HL-60 (cell line): ENCODE results near the gene DBF4.
"Not testable (repeated sequence)": the region's sequence is repeated elsewhere in the genome, so short reads cannot be mapped to it uniquely, and the experiment has no call there.

ENCODE experiments used
- DNase-seq, 2 experiments: peaks; one replicate each; pipeline ENCODE4 v3.0.0-alpha.2; 2010 to 2020; ENCODE audit warnings: low read depth in 1 of 2, low spot score in 1 of 2
- H3K27ac ChIP-seq: fragments of 250-450 bp; sonication (Bioruptor Pico); replicated peaks from 2 replicates; pipeline ENCODE4 v1.5.1; 2020; ENCODE audit warnings: mild to moderate bottlenecking, moderate library complexity
- H3K27me3 ChIP-seq: fragments of 250-450 bp; sonication (Bioruptor Pico); 2 replicates; pipeline ENCODE4 v1.5.1; 2021; ENCODE audit warnings: mild to moderate bottlenecking, moderate library complexity; ENCODE audit not compliant: insufficient read depth, poor library complexity, severe bottlenecking
- H3K4me3 ChIP-seq: replicated peaks from 2 replicates; pipeline ENCODE4 v1.5.1; 2011; ENCODE audit warnings: mild to moderate bottlenecking, control low read depth, low read length; ENCODE audit not compliant: insufficient read depth
- GABPA ChIP-seq: IDR thresholded peaks from 2 replicates; pipeline ENCODE4 v1.6.1; 2012; ENCODE audit warnings: low read depth
- POLR2AphosphoS5 ChIP-seq: IDR thresholded peaks from 2 replicates; pipeline ENCODE4 v1.6.1; 2012; ENCODE audit warnings: low read depth
- SPI1 ChIP-seq: IDR thresholded peaks from 2 replicates; pipeline ENCODE4 v1.6.1; 2012; ENCODE audit warnings: low read depth, mild to moderate bottlenecking, borderline replicate concordance
- TF ChIP-seq, protein P1 (sequence below): IDR thresholded peaks from one replicate; pipeline ENCODE4 v1.5.1; 2011; ENCODE audit warnings: low read length, control low read depth, inconsistent platforms; ENCODE audit not compliant: insufficient read depth
- TF ChIP-seq, protein P2 (sequence below): IDR thresholded peaks from 2 replicates; pipeline ENCODE4 v1.6.1; 2012; ENCODE audit warnings: low read depth; ENCODE audit not compliant: insufficient replicate concordance

The DBF4 gene

DNA sequence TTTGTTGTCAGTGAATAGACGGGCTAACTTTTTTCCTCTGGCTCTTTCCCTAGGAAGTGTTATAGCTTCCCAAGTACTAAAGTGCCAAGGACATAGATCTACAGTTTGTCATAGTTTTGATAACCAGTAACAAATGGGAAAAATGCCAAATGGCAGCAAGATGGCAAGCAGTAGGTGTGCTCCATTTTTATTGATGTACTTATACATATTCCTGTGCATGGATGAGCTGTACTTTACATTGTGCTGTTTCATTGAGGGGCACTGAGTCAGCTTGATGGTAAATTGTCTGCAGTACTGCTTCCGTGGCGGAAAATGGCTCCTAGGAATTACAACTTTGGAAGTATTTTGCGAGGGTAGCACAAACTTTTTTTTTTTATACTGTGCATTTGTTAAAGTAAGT, 64.8 kb downstream of the DBF4 start:
- no peak overlapping the region for H3K4me3 ChIP-seq
- no peak for TF ChIP-seq GABPA
- TF ChIP-seq, protein P1, sequence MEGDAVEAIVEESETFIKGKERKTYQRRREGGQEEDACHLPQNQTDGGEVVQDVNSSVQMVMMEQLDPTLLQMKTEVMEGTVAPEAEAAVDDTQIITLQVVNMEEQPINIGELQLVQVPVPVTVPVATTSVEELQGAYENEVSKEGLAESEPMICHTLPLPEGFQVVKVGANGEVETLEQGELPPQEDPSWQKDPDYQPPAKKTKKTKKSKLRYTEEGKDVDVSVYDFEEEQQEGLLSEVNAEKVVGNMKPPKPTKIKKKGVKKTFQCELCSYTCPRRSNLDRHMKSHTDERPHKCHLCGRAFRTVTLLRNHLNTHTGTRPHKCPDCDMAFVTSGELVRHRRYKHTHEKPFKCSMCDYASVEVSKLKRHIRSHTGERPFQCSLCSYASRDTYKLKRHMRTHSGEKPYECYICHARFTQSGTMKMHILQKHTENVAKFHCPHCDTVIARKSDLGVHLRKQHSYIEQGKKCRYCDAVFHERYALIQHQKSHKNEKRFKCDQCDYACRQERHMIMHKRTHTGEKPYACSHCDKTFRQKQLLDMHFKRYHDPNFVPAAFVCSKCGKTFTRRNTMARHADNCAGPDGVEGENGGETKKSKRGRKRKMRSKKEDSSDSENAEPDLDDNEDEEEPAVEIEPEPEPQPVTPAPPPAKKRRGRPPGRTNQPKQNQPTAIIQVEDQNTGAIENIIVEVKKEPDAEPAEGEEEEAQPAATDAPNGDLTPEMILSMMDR = no peak
- no peak for TF ChIP-seq SPI1
- no peak for TF ChIP-seq POLR2AphosphoS5
- TF ChIP-seq, protein P2, sequence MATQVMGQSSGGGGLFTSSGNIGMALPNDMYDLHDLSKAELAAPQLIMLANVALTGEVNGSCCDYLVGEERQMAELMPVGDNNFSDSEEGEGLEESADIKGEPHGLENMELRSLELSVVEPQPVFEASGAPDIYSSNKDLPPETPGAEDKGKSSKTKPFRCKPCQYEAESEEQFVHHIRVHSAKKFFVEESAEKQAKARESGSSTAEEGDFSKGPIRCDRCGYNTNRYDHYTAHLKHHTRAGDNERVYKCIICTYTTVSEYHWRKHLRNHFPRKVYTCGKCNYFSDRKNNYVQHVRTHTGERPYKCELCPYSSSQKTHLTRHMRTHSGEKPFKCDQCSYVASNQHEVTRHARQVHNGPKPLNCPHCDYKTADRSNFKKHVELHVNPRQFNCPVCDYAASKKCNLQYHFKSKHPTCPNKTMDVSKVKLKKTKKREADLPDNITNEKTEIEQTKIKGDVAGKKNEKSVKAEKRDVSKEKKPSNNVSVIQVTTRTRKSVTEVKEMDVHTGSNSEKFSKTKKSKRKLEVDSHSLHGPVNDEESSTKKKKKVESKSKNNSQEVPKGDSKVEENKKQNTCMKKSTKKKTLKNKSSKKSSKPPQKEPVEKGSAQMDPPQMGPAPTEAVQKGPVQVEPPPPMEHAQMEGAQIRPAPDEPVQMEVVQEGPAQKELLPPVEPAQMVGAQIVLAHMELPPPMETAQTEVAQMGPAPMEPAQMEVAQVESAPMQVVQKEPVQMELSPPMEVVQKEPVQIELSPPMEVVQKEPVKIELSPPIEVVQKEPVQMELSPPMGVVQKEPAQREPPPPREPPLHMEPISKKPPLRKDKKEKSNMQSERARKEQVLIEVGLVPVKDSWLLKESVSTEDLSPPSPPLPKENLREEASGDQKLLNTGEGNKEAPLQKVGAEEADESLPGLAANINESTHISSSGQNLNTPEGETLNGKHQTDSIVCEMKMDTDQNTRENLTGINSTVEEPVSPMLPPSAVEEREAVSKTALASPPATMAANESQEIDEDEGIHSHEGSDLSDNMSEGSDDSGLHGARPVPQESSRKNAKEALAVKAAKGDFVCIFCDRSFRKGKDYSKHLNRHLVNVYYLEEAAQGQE = no peak
- no peak for DNase-seq
- no peak overlapping the region for H3K27ac ChIP-seq
- H3K27me3 ChIP-seq = peaks cover 3% of the 10 kb centered on the region

DNA sequence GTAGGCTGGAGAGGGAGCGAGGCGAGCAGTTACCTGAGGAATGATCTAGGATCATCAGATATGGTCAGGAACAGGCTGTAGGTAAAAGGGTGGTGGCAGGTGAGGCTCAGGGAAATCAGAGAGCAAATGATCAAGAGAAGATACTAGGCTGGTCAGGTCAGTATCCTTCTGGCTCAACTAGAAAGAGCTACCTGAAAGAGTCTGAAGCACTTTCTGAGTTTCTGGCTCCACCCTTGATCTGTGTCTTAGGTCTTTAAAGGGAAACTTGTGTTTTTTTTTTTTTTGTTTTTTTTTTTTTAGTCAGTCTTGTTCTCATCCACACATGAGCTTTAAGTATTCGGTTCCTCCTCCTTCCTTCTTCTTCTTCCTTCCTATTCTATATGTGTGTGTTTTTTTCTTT, 68.3 kb downstream of the DBF4 start:
- Histone ChIP-seq H3K27ac (no peak overlapping the region), H3K27me3 (no peaks in the 10 kb centered on the region), H3K4me3 (no peak overlapping the region)
- no peak for DNase-seq
- TF ChIP-seq GABPA (no peak), POLR2AphosphoS5 (no peak), SPI1 (no peak)
- TF ChIP-seq, protein P2 = no peak
- TF ChIP-seq, protein P1 = no peak

DNA sequence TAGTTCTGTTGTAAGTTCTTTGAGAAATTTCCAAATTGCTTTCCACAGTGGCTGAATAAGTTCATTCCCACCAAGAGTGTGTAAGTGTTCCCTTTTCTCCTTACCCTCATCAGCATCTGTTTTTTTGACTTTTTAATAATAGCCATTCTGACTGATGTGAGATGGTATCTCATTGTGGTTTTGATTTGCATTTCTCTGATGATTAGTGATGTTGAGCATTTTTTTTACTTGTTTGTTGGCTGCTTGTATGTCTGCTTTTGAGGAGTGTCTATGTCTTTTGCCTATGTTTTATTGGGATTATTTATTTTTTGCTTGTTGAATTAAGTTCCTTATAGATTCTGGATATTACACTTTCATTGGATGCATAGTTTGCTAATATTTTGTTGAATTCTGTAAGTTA, 69.6 kb downstream of the DBF4 start:
- DNase-seq, H3K4me3 ChIP-seq, H3K27ac ChIP-seq, H3K27me3 ChIP-seq: not testable (repeated sequence)

DNA sequence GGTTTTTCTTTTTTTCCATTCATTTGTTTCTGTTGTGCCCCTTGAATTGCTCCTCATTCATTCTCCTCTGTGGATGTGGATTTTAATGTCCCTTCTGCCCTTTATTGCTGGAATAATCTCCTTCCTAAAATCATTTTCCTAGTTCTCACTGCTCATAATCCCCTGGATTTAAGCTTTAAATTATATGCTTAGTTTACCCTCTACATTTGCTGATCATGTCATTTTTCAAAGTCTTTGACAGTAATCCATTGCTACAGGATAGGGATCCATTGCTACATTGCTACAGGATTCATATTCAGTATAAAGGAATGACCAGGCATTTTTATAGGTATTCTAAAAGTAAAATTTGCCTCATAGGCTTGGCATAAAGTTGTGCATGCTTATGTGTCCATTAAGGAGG, 72.1 kb downstream of the DBF4 start:
- Histone ChIP-seq H3K27ac (no peak overlapping the region), H3K27me3 (no peaks in the 10 kb centered on the region), H3K4me3 (no peak overlapping the region)
- no peak for DNase-seq
- TF ChIP-seq, protein P1 = no peak
- no peak for TF ChIP-seq SPI1
- no peak for TF ChIP-seq GABPA
- TF ChIP-seq, protein P2 = no peak
- TF ChIP-seq POLR2AphosphoS5 = no peak
